ENCODE measurements around the gene CEP131. TPM values are rescaled to one million over a fixed set of nuclear protein-coding genes. Genes with fewer than 3 reads are reported as not detected.
A peak's percentile ranks its signal among the peaks of the same experiment; 100 is the strongest.

CEP131 gene
- total and polyA plus RNA-seq, 2 of the 8 experiments (the other 6 are each of a cell fraction or from before 2014, with no cell fraction given), result 5.9 to 23.2 TPM

DNA sequence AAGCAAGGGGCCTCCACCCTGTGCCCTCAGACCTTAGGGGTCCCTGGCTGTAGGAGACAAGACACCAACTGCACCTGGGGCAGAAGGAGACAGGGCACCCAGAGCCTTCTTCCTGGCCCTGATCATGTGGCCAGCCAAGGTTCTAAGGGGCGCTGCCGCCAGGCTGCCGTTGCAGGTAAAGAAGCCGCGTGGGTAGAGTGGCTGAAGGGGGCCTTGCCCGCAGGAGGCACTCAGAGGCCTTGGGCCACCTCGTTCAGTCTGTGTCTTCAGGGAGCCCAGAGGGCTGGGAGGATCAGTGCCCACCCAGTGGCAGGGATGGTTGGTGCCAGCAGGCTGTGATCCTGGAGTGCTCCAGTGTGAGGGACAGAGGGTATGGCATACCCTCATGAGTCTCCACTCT is 55.1 kb downstream of the CEP131 start:
- 97% methylated on average over 7 of the region's 7 CpGs; no CpG with 5 or more reads in 1 of the 2 experiments for WGBS, 2 experiments (ENCODE audit: extremely low coverage in 1 of 2, insufficient coverage in 1 of 2, insufficient read length in 1 of 2, insufficient replicate concordance in 2 of 2, low coverage in 1 of 2, low lambda C conversion rate in 2 of 2, missing lambda C conversion rate in 1 of 2)
- Histone ChIP-seq H3K23me2 (ENCODE audit: low read depth, low read length) (peaks cover 11% of the 10 kb centered on the region), H2AFZ (ENCODE audit: low read length) (no peak overlapping the region), H3K9ac (replicated peaks in 1 of 4; ENCODE audit: extremely low read depth in 1 of 4, low read depth in 3 of 4, low read length in 3 of 4) (no peak overlapping the region), H4K5ac (ENCODE audit: insufficient read length, low read depth, low read length) (no peak overlapping the region), H3K18ac (ENCODE audit: extremely low read depth, low read length) (no peak overlapping the region), H3K4ac (replicated peaks; ENCODE audit: insufficient read length, low read depth, low read length) (no peak overlapping the region), H3K36me3 (ENCODE audit: control insufficient read depth in 2 of 4, insufficient read depth in 4 of 4, low read length in 3 of 4) (no peaks in the 10 kb centered on the region; a peak in 1 of 8 replicates), H4K8ac (ENCODE audit: extremely low read depth, insufficient read depth, low read length) (no peak overlapping the region), H3K4me2 (ENCODE audit: insufficient read depth in 1 of 2, low read depth in 2 of 2, low read length in 2 of 2) (no peak overlapping the region), H3K27me3 (replicated peaks in 1 of 4; ENCODE audit: control insufficient read depth in 3 of 4, extremely low read depth in 1 of 4, insufficient read depth in 3 of 4, low read length in 3 of 4) (peaks cover 0 to 7% (median 4%) of the 10 kb centered on the region in 4 experiments; a peak in 5 of 7 replicates), H2BK5ac (ENCODE audit: low read depth, low read length) (no peak overlapping the region), H2AK5ac (ENCODE audit: low read depth, low read length) (0 out of 2 replicates have a peak overlapping the region, but pooled peaks have one; percentile 53), H3K4me1 (replicated peaks in 1 of 4; ENCODE audit: control insufficient read depth in 3 of 4, insufficient read depth in 4 of 4, low read length in 3 of 4) (peaks cover 0 to 12% (median 3%) of the 10 kb centered on the region in 4 experiments; a peak in 4 of 7 replicates), H2BK12ac (ENCODE audit: low read depth, low read length) (no peak overlapping the region), H3K79me1 (ENCODE audit: low read depth, low read length) (no peaks in the 10 kb centered on the region; the same call in 1 of the 2 replicates), H3K79me2 (ENCODE audit: control insufficient read depth in 1 of 2, insufficient read depth in 2 of 2, low read length in 2 of 2) (peaks cover 0 to 4% of the 10 kb centered on the region in 2 experiments; a peak in 2 of 4 replicates), H4K91ac (replicated peaks; ENCODE audit: insufficient read length, low read length) (no peak overlapping the region), H3K9me3 (ENCODE audit: insufficient read depth in 2 of 2, low read depth in 1 of 2, low read length in 1 of 2) (no peaks in the 10 kb centered on the region), H2BK120ac (replicated peaks; ENCODE audit: low read depth, low read length) (no peak overlapping the region), H3K56ac (replicated peaks; ENCODE audit: insufficient read length, low read depth, low read length) (no peak overlapping the region), H3K27ac (ENCODE audit: low read depth, low read length) (no peak overlapping the region), H4K20me1 (replicated peaks in 1 of 2; ENCODE audit: control insufficient read depth in 1 of 2, insufficient read depth in 2 of 2, low read length in 2 of 2) (peaks cover 0 to 8% of the 10 kb centered on the region in 2 experiments), H2BK20ac (ENCODE audit: low read length) (no peak overlapping the region), H3K4me3 (ENCODE audit: extremely low read depth in 1 of 4, insufficient read depth in 2 of 4, low read depth in 3 of 4, low read length in 4 of 4) (no peak overlapping the region), H2BK15ac (ENCODE audit: low read length) (no peak overlapping the region), H3K14ac (ENCODE audit: insufficient read length) (no peak overlapping the region), H3K23ac (ENCODE audit: insufficient read length) (no peak overlapping the region)
- TF ChIP-seq GTF2F1 (IDR thresholded peaks at IDR 0.05; ENCODE audit: borderline replicate concordance, low read depth, low read length) (no peak), RXRA (IDR thresholded peaks at IDR 0.05; ENCODE audit: insufficient read depth, low read depth, low read length) (no peak), BACH1 (IDR thresholded peaks at IDR 0.05; ENCODE audit: low read length) (no peak), SIRT6 (IDR thresholded peaks at IDR 0.05; ENCODE audit: low read length) (no peak), NRF1 (IDR thresholded peaks at IDR 0.05; ENCODE audit: low read depth, low read length) (no peak), CHD1 (IDR thresholded peaks at IDR 0.05; ENCODE audit: low read depth, low read length) (no peak), JUN (IDR thresholded peaks at IDR 0.05; ENCODE audit: low read depth, low read length) (no peak), NANOG (IDR thresholded peaks at IDR 0.05; ENCODE audit: insufficient read depth, low read depth, low read length, poor library complexity, severe bottlenecking) (no peak)
- TF ChIP-seq, protein P1, sequence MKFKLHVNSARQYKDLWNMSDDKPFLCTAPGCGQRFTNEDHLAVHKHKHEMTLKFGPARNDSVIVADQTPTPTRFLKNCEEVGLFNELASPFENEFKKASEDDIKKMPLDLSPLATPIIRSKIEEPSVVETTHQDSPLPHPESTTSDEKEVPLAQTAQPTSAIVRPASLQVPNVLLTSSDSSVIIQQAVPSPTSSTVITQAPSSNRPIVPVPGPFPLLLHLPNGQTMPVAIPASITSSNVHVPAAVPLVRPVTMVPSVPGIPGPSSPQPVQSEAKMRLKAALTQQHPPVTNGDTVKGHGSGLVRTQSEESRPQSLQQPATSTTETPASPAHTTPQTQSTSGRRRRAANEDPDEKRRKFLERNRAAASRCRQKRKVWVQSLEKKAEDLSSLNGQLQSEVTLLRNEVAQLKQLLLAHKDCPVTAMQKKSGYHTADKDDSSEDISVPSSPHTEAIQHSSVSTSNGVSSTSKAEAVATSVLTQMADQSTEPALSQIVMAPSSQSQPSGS (IDR thresholded peaks at IDR 0.05; ENCODE audit: low read length), result no peak
- POLR2A ChIA-PET (ENCODE audit: partially characterized antibody), result interaction anchor here (1.2 kb wide), 1 partner anchor 18 kb away, joined by 3 read pairs; no protein-coding TSS in a partner anchor
- FAIRE-seq (no peak), DNase-seq (ENCODE audit: low read depth in 1 of 2, low spot score in 2 of 2) (no peak)
- CTCF ChIA-PET (ENCODE audit: partially characterized antibody), result interaction anchor here (0.5 to 1.6 kb wide), 4 partner anchors 21 to 1752 kb away, joined by 3 to 6 read pairs (median 3); no protein-coding TSS in a partner anchor

Data from H1 (cell line).